T follicular helper cell (primary cell): ENCODE data around the gene TRPV3.
"Not testable (repeated sequence)": the region's sequence is repeated elsewhere in the genome, so short reads cannot be mapped to it uniquely, and the experiment has no call there.

Source experiments
- DNase-seq: peaks from one replicate; pipeline ENCODE4 v3.0.0-alpha.2; 2020; ENCODE audit warnings: low read depth
- total RNA-seq, 2 experiments: gene quantifications; one replicate each; lab custom pipeline; 2026; lab: John Stamatoyannopoulos, UW

Gene TRPV3
- total RNA-seq, result 0.72 to 1.3 reads per million in 2 experiments

- peak; percentile 57 for DNase-seq
These were observed at the start of gene TRPV3 for GRCh38 chr17:3557768-3558583. Gene TRPV3, minus strand, starts transcription at chr17:3557812. Its CDS starts 2,962 bp downstream, at chr17:3554850.

- DNase-seq, result no peak
These were observed 46.3 kb upstream of the TRPV3 start for GRCh38 chr17:3603870-3604259.

- no peak for DNase-seq
These were observed 45.7 kb upstream of the TRPV3 start for GRCh38 chr17:3603119-3603869.

- DNase-seq, result no peak
These were observed 44.9 kb upstream of the TRPV3 start for GRCh38 chr17:3602499-3602898.

GRCh38 chr17:3600529-3601205, 43.1 kb upstream of the TRPV3 start:
- DNase-seq, result no peak

- no peak for DNase-seq
These were observed 40.5 kb upstream of the TRPV3 start for GRCh38 chr17:3598078-3598477.

- DNase-seq, result no peak
These were observed 39.3 kb upstream of the TRPV3 start for GRCh38 chr17:3596804-3597464.

GRCh38 chr17:3594976-3595375, 37.4 kb upstream of the TRPV3 start:
- DNase-seq, result no peak

GRCh38 chr17:3594051-3594800, 36.6 kb upstream of the TRPV3 start:
- DNase-seq, result no peak

GRCh38 chr17:3593384-3593783, 35.8 kb upstream of the TRPV3 start:
- DNase-seq, result no peak

GRCh38 chr17:3592216-3592860, 34.7 kb upstream of the TRPV3 start:
- no peak for DNase-seq

- DNase-seq, result no peak
These were observed 33.2 kb upstream of the TRPV3 start for GRCh38 chr17:3590768-3591167.

- DNase-seq, result no peak
These were observed 32.6 kb upstream of the TRPV3 start for GRCh38 chr17:3590231-3590630.

GRCh38 chr17:3589784-3590183, 32.2 kb upstream of the TRPV3 start:
- DNase-seq, result no peak

- no peak for DNase-seq
These were observed 28.2 kb upstream of the TRPV3 start for GRCh38 chr17:3585826-3586225.

- no peak for DNase-seq
These were observed 25.8 kb upstream of the TRPV3 start for GRCh38 chr17:3583456-3583855.

GRCh38 chr17:3582915-3583314, 25.3 kb upstream of the TRPV3 start:
- no peak for DNase-seq

- not testable (repeated sequence) for DNase-seq
These were observed 21.1 kb upstream of the TRPV3 start for GRCh38 chr17:3578667-3579066.

GRCh38 chr17:3576970-3577369, 19.4 kb upstream of the TRPV3 start:
- no peak for DNase-seq

GRCh38 chr17:3575511-3575910, 17.9 kb upstream of the TRPV3 start:
- no peak for DNase-seq

- DNase-seq, result no peak
These were observed 16.6 kb upstream of the TRPV3 start for GRCh38 chr17:3574231-3574630.
